GM13976 (cell line): ENCODE measurements around the gene BICDL2.

ENCODE experiments used
- DNase-seq: peaks from one replicate; pipeline ENCODE4 v3.0.0; 2012; ENCODE audit warnings: low spot score
- in situ Hi-C: fragments of 300-500 bp; cut with MboI; formaldehyde crosslinking; loops from one replicate; pipeline ENCODE4 v1.12.0; 2022; ENCODE audit warnings: low sequenced_read_pairs, mixed read lengths, inconsistent platforms; ENCODE audit not compliant: unreplicated experiment
- TF ChIP-seq, protein P1 (sequence below): IDR thresholded peaks from 2 replicates; pipeline ENCODE4 v1.5.1; 2012; ENCODE audit warnings: borderline replicate concordance, mild to moderate bottlenecking; ENCODE audit not compliant: insufficient read depth; ENCODE audit errors: extremely low read depth, missing control alignments, control extremely low read depth

The BICDL2 gene

DNA sequence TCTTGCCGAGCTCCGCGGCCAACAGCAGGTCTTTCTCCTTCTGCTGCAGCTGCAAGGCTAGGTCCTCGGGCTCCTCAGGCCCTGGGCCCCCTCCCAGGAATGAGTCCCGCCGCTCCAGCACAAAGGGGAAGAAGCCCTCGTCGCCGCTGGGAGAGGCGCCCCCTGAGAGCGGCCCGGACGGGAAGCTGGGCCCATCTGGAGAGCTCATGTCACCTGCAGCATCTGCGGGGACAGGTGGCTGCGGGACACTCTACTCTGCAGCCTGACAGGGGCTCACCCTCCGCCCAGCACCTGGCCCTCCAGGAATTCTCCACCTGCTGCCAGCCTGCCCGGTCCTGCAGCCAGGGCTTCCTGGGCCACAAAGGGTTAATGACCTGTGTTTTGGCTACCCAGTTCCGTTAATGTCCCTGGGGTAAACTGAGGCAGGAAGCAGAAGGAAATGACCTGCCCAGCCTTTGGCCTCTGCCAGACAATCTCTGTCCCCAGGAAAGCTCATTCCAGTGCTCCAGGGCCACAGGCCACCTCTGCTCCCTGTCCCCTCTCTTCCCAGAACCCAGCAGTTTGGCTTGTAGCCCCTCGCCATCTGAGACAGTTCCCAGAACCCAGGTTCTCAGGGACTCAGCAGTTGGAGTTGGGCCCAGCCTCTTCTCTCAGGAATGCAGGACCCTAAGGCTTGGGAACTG is 1.3 kb downstream of the BICDL2 start:
- in situ Hi-C loops: no loop called here
- TF ChIP-seq, protein P1, sequence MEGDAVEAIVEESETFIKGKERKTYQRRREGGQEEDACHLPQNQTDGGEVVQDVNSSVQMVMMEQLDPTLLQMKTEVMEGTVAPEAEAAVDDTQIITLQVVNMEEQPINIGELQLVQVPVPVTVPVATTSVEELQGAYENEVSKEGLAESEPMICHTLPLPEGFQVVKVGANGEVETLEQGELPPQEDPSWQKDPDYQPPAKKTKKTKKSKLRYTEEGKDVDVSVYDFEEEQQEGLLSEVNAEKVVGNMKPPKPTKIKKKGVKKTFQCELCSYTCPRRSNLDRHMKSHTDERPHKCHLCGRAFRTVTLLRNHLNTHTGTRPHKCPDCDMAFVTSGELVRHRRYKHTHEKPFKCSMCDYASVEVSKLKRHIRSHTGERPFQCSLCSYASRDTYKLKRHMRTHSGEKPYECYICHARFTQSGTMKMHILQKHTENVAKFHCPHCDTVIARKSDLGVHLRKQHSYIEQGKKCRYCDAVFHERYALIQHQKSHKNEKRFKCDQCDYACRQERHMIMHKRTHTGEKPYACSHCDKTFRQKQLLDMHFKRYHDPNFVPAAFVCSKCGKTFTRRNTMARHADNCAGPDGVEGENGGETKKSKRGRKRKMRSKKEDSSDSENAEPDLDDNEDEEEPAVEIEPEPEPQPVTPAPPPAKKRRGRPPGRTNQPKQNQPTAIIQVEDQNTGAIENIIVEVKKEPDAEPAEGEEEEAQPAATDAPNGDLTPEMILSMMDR: no peak
- DNase-seq: no peak

DNA sequence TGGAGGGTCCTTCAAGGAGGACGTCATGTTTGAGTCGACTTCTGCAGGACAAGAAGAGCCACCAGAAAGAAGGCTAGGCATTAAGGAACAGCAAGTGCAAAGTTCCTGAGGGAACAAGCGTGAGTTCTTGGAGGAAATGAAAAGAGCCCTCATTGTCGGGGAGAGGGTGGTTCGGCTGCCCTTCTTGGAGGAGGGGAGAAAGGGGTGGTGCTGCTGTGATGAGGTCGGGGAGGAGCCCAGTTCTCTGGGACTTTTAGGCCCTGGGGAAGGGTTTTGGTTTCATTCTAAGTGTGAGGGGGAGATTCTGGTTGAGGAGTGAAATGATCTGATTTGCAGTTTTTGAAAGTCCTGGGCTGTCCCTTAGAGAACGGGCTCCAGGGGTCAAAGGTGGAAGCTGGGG is 4.1 kb downstream of the BICDL2 start:
- DNase-seq: peak; percentile 69
- in situ Hi-C loops: no loop called here
- TF ChIP-seq, protein P1: no peak

DNA sequence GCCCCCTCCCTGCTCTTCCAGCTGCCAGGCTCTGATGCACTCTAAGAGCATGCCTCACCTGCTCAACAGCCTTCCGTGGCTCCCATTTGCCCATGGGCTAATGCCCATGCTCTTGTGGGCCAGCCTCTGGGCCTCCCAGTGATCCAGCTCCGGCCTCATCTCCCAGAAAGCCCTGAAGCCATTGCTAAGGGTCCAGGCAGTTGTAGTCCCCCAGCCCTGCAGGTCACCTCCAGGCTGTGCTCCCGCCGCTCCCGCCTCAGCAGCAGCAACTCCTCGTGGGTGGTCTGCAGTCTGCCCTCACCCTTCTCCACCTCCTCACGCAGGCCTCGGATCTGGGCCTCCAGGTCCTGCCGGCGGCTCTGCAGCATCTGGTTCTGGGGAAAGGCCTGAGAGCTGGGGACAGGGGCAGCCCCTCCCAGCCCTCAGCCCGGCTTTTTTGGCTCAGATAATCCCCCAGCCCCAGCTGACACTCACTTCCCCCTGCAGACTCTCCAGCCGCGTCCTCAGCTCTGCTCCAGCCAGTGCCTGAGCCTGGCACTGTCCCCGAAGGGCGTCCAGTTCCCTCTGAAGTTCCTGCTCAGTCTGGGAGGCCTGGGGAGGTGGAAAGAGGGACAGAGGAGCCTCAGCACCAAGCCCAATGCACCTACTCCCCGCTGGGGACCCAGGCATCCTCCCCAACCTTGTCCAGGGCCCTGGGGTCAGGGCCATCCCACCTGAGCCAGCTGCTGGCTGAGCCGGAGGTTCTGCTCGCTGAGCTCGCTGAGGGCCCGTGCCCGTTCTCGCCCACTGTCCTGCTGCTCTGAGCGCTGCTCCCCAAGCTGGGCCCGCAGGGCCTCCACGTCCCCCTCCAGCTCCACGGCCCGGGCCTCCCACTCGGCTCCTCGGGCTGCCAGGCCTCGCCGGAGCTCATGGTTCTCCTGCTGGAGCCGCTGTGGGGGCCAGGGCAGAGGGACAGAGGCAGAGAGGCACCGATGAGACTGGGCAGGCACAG is 6.2 kb downstream of the BICDL2 start:
- TF ChIP-seq, protein P1: no peak
- no peak for DNase-seq
- in situ Hi-C loops: no loop called here

DNA sequence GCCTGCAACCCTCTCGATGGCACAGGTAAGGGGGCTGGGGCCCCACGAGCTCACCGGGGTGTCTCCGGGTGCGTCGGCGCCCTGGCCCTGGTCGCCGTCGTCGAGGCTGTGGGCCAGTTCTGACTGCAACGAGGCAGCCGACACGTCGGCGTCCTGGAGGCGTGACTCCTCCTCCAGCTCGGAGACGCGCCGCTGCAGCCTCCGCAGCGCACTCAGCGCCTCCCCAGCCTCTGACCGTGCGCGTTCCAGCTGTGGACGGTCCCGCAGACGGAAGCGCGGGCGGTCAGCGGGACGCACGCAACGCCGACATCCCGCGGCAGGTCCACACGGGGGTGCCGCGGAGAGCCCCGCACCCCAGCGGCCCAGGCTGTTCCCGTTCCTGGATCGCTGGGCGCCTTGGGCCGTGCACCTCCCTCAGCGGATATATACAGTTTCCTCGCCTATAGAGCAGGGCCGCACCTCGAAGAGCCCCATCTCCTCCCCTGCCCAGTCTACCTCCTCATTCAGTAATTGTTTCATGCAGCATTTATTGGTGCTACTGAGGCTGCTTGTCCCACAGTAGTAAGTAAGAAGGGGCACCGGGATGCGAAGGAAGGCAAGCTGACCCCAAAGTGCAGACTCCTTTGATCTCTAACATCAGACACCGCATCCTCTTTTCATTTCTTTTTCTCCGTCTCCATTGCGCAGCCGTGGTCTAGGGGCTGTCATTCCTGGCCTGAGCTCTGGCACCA is 7.1 kb downstream of the BICDL2 start:
- in situ Hi-C loops: no loop called here
- DNase-seq: peak; percentile 71
- TF ChIP-seq, protein P1: no peak

DNA sequence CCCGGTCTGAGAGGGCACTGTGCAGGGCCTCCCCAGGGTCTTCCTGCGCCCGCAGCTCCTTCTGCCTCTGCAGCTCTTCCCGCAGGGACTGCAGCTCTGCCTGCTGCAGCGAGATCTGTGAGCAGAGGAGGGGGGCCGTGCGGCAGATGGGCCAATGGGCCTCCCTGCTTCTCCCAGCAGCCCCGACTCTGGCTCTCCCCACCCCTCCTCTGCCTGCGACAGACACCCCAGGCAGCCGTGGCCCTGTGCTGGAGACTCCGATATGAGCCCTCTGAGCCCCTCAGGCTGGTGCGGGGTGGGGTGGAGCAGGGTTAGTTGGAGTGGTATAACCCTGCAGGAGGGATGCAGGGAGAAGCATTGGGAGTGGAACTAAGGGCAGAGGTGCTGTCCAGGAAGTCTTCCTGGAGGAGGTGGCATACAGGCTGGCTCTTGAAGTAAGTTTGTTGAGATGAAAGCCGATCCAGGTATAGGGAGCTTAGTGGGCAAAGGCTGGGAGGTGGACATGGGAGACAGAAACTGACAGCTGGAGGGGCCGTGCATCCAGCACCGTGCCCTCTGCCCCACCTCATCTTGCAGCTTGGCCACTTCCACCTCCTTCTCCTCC is 7.9 kb downstream of the BICDL2 start:
- no peak for DNase-seq
- in situ Hi-C loops: no loop called here
- TF ChIP-seq, protein P1: no peak
